D721Med (cell line): Measurements from ENCODE around the gene MLKL.
"Not testable (repeated sequence)": the region's sequence is repeated elsewhere in the genome, so short reads cannot be mapped to it uniquely, and the experiment has no call there.

ENCODE experiments used
- DNase-seq: peaks from one replicate; pipeline ENCODE4 v3.0.0; 2011; ENCODE audit warnings: low spot score; ENCODE audit not compliant: insufficient read length
- FAIRE-seq: peaks from 2 replicates; lab custom pipeline; 2011; peaks lifted over from hg19 to GRCh38; lab: Jason Lieb, UNC
- TF ChIP-seq, protein P1 (sequence below): IDR thresholded peaks from 2 replicates; pipeline ENCODE4 v1.5.1; 2012; ENCODE audit warnings: mild to moderate bottlenecking, control low read depth; ENCODE audit not compliant: insufficient read depth; ENCODE audit errors: missing control alignments

MLKL gene

DNA sequence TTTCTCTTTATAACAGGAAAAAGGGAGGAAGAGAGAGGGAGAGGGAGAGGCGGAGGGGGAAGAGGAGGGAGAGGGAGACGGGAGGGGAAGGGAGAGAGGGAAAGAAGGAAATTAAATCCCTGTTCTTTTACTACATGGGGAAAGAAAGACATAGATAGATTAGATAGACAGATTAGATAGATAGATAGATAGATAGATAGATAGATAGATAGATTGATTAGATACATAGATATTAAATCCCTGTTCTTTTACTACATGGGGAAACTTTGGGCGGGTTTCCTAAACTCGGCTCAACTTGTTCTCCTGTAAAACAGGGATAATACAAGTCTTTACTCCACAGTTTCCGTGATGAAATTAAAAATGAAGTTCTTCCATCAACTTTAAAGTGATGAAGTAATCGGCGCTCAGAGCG is 34.6 kb downstream of the MLKL start:
- DNase-seq, result no peak
- TF ChIP-seq, protein P1, sequence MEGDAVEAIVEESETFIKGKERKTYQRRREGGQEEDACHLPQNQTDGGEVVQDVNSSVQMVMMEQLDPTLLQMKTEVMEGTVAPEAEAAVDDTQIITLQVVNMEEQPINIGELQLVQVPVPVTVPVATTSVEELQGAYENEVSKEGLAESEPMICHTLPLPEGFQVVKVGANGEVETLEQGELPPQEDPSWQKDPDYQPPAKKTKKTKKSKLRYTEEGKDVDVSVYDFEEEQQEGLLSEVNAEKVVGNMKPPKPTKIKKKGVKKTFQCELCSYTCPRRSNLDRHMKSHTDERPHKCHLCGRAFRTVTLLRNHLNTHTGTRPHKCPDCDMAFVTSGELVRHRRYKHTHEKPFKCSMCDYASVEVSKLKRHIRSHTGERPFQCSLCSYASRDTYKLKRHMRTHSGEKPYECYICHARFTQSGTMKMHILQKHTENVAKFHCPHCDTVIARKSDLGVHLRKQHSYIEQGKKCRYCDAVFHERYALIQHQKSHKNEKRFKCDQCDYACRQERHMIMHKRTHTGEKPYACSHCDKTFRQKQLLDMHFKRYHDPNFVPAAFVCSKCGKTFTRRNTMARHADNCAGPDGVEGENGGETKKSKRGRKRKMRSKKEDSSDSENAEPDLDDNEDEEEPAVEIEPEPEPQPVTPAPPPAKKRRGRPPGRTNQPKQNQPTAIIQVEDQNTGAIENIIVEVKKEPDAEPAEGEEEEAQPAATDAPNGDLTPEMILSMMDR, result no peak
- no peak for FAIRE-seq

DNA sequence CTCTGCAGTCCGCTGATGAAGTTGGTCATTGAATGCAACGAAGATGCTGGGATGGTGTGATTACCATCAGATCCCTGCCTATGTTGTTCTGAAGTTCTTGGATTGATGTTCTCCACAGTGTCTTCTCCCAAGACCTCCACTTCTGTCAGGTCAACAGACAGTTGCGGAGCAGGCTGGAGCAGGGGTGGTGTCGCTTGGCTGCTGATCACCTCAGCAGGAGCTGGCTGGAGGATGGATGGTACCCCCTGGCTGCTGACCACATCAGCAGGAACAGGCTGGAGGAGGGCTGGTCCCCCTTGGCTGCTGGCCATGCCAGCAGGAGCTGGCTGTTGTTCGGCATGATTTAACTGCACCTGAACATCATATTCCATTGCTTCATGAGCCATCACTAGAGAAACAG is 39.6 kb downstream of the MLKL start:
- TF ChIP-seq, protein P1, result no peak
- FAIRE-seq, result no peak
- no peak for DNase-seq

DNA sequence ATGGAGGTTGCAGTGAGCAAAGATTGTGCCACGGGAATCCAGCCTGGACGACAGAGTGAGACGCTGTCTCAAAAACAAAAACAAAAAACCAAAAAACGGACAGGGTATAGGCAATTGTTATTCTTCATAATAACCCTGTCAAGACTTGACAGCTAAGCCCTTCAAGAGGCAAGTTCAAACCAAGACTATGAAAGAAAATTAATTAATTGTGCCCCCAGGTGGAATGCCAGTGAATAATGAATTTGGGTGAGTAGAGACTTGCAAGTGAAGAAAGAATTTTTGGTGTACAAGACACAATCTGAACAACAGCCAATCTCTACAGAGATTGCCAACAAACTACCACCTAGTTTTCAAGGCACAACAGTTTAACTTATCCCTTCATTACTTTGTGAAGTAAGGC is 40.3 kb downstream of the MLKL start:
- TF ChIP-seq, protein P1, result no peak
- FAIRE-seq, result no peak
- DNase-seq, result no peak

DNA sequence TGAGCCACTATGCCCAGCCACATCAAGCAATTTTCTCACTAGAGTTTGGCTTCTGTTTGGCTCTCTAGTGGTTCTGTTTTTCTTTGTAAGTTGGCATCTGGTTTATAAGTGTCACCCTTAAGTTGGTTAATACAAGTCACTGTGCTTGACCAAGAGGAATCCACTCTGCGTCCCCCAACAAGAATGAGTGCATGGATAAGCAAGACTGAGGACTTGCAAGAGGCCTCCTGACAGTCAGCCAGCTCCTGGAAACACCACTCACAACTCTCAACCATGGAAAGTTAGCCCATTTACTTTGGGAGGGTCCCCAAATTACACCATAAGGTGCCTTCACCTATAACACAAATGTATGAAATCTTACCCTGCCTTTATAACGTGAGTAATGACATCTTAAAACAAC is 41.6 kb downstream of the MLKL start:
- no peak for FAIRE-seq
- DNase-seq, result no peak
- TF ChIP-seq, protein P1, result no peak

DNA sequence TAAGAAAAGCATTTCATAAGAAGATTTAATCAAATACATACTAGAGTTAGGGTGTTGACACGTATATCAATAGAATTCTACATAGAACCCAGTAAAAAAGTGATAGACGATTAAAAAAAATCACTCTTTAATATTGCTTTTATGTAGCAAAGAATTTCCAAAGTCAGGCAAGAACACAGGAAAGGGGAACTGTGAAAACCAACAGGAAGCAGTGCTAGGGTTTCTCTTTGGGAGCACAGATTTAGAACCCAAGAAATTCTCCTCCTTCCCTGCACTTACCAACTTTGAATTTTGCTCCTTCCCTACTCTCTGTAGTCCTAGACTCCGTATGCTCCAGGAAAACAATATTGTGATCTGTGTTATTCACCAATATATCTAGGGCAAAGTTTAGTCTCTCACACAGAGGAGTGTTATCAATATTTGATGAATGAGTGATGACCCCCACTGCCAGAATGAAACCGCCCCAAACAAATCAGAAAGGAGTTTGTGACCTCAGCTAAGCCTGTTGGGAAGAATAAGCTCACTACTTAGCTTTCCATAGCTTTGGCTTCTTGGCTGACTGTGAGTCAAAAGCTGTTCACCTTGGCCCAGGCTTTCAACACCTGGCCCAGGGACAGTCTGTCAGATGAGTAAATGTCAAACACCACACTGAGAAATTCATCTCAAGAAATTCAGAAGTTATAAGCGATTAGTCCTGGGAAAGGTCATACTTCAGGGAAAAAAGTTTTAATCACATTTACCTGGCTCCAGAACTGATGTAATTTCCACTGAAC is 42.6 kb downstream of the MLKL start:
- FAIRE-seq (no peak), DNase-seq (no peak)
- TF ChIP-seq, protein P1, result no peak

DNA sequence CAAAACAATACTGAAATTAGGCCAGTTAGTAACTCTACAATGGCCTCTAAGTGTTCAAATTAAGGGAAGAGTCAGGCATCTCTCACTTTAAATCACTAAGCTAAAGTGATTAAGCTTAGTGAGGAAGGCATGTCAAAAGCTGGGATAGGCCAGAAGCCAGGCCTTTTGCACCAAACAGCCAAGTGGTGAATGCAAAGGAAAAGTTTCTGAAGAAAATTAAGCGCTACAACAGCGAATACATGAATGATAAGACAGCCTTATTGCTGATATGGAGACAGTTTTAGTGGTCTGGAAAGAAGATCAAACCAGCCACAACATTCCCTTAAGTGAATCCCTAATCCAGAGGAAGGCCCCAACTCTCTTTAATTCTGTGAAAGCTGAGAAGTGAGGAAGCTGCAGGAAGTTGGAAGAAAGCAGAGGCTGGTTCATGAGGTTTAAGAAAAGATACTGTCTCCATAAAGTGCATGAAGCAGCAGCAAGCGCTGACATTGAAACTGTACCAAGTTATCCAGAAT is 46.1 kb downstream of the MLKL start:
- FAIRE-seq, result no peak
- TF ChIP-seq, protein P1, result no peak
- DNase-seq, result no peak

DNA sequence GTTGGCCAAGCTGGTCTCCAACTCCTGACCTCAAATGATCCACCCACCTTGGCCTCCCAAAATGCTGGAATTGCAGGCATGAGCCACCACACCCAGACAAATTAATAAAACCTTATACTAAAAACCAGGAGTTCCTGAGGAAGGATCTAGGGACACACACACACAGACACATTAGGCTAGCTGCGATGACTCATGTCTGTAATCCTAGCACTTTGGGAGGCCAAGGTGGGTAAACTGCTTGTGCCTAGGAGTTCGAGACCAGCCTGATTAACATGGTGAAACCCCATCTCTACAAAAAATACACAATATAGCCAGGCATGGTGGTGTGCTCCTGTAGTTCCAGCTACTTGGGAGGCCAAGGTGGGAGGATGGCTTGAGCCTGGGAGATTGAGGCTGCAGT is 47.8 kb downstream of the MLKL start:
- FAIRE-seq, DNase-seq: not testable (repeated sequence)
